Measurements from ENCODE around the gene SPATA12.

SPATA12 gene

DNA sequence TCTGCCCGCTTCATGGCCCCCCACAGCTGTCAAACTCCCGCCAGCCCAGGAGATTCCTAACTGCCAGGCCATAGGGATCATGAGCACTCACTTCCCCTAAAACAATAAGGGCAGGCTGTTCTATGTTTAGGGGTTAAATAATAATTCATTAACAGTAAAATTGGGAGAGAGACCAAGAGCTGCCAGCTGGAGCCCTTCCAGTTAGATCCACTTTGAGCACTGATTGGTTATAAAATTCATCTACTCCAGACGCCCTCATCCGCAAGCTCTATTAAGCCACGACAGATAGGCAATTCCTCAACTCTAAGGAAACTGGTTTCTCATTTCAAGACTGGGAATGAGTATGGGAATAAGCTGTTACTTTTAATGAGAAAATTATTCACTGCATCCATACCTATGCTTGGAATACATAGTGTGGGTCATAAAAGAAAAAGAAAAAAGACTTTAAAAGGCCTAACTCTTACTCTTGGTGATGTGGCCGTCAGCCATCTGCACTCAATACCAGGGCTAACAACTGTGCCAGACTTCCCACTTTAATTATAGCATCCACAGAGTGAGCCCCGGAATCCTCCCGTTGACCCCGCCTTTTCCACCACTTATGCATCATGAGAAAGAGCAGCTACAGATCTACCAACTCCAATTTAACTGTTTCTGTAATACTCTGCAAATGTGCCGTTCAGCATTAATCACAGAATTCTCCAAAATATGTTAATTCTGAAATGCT, 60.1 kb downstream of the SPATA12 start:
- DNase-seq = no peak

All from NCI-H187 treated with DMSO at 0.1 percent for 48 hours (cell line).